ENCODE data around the gene C1orf226. TPM values are rescaled to one million over a fixed set of nuclear protein-coding genes. Genes with fewer than 3 reads are reported as not detected.

The C1orf226 gene
- total RNA-seq, 2 experiments from 2014 or later = not detected

DNA sequence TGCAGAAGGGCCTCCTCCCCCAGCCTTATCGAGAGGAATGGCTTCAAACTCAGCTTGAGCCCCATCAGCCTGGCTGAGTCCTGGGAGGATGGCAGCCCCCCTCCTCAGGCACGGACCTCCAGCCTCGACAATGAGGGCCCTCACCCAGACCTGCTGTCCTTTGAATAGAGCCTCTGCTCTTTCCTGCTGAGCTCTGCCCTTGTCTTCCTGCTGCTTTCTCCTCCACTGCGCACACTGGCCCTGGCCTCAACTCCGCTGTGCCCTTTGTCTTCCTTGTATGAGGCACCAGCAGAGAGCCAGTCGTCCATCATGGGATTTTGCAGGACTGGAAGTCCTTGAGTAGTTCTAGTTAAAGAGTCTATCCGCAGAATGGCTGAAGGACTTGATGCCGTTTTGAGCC, 2.0 kb downstream of the C1orf226 start:
- Mint-ChIP-seq H3K4me3 (no peak overlapping the region), H3K36me3 (no peaks in the 10 kb centered on the region), H3K4me1 (no peaks in the 10 kb centered on the region), H3K27ac (no peak overlapping the region), H3K27me3 (peaks cover 3% of the 10 kb centered on the region), H3K9me3 (ENCODE audit: low read depth) (no peaks in the 10 kb centered on the region)
- no peak for ATAC-seq
- CTCF ChIA-PET = no interaction called here
- DNase-seq = peak; percentile 28

DNA sequence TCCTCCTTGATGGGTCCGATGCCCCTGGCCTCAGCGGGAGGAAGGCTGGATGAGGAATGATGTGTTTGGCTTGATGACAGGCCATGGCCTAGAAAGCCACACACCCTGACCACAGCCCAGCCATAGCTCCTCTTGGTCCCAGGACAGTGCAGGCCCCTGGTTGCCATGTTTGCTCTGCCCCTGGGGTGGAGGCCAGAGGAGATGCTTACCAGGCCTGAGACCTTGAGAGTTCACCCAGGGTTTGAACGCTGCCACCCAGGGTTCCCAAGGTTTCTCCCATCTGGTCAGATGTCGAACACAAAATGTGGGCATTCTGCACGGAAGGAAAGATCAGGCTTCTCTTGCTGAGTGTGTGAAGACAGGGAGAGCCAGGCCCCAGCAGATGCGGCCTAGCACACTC, 2.6 kb downstream of the C1orf226 start:
- Mint-ChIP-seq H3K4me1 (no peaks in the 10 kb centered on the region), H3K9me3 (ENCODE audit: low read depth) (no peaks in the 10 kb centered on the region), H3K27me3 (peaks cover 9% of the 10 kb centered on the region), H3K4me3 (no peak overlapping the region), H3K27ac (no peak overlapping the region), H3K36me3 (no peaks in the 10 kb centered on the region)
- ATAC-seq (no peak), DNase-seq (peak; percentile 36)
- CTCF ChIA-PET = no interaction called here

DNA sequence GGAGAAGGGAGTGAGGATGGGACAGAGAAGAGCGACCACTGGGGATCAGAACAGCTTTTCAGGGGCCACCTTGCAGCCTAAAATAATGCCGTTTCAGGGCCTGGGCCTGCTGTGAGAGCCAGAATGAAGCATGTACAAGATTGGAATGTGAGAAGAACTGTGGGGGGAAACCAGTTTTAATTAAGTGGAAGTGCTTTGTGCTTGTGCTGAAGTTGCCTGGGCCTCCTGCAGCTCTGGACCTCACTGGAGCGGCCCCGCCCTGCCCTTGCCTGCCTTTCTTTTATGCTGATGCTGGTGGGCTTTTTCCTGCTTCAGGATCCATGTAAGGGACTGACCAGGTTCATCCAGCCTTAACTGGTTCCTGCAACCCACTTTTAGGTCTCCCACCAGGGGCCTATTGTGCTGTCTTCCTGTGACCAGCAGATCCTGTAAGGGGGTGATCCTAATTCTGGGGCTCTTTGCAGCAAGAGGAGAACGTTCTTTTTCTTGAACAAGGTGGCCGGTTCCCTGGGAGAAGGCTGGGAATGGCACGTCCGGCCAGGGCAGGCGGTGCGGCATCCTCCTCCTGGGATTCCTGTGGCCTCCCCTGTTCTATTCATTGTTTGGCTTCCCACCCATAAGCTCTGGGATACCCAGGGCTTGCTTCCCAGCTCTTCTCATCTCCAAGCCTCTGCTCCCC, 3.2 kb downstream of the C1orf226 start:
- Mint-ChIP-seq H3K36me3 (no peaks in the 10 kb centered on the region), H3K27me3 (peaks cover 15% of the 10 kb centered on the region), H3K27ac (no peak overlapping the region), H3K4me3 (no peak overlapping the region), H3K9me3 (ENCODE audit: low read depth) (no peaks in the 10 kb centered on the region), H3K4me1 (no peaks in the 10 kb centered on the region)
- DNase-seq (peak; percentile 4), ATAC-seq (no peak)
- CTCF ChIA-PET = no interaction called here

DNA sequence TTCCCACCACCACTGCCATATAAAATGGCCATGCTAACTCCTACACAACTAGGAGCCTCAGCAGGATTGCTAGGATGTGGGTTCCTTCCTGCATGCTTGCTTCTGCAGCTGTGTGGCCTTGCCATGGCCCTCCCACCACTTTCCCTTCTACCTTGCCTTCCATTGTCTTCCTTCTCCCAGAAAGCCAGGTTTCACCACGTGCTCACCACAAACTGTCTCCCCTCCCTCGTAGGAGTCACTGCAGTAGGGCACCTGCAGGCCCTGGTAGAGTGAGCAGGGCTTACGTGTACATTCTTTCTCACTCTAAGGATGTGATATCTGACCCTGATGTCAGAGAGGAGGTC, 3.7 kb downstream of the C1orf226 start:
- Mint-ChIP-seq H3K9me3 (ENCODE audit: low read depth) (no peaks in the 10 kb centered on the region), H3K4me1 (no peaks in the 10 kb centered on the region), H3K36me3 (no peaks in the 10 kb centered on the region), H3K4me3 (no peak overlapping the region), H3K27me3 (peaks cover 17% of the 10 kb centered on the region), H3K27ac (no peak overlapping the region)
- CTCF ChIA-PET = no interaction called here
- ATAC-seq = no peak
- DNase-seq = no peak

DNA sequence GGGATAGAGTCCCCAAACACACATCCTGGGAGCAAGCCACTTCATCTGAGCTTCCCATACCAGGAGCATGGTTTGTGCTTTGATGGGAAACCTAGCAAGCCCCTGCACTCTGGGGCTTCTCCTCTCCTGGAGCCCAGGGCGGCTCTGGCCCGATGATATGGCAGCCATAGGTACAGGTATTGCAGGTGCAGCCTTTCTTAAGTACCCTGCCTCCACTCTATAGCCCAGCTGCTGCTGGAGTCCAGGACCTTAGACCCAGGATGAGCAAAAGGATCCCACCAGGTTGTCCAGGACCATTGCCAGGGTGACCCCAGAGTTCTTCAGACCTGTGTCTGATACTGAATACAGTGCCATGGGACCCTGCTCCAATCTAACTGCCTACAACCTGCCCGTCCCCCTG, 4.2 kb downstream of the C1orf226 start:
- peak; percentile 28 for DNase-seq
- Mint-ChIP-seq H3K9me3 (ENCODE audit: low read depth) (no peaks in the 10 kb centered on the region), H3K27me3 (peaks cover 21% of the 10 kb centered on the region), H3K4me3 (no peak overlapping the region), H3K27ac (no peak overlapping the region), H3K4me1 (no peaks in the 10 kb centered on the region), H3K36me3 (no peaks in the 10 kb centered on the region)
- CTCF ChIA-PET = no interaction called here
- ATAC-seq = no peak

DNA sequence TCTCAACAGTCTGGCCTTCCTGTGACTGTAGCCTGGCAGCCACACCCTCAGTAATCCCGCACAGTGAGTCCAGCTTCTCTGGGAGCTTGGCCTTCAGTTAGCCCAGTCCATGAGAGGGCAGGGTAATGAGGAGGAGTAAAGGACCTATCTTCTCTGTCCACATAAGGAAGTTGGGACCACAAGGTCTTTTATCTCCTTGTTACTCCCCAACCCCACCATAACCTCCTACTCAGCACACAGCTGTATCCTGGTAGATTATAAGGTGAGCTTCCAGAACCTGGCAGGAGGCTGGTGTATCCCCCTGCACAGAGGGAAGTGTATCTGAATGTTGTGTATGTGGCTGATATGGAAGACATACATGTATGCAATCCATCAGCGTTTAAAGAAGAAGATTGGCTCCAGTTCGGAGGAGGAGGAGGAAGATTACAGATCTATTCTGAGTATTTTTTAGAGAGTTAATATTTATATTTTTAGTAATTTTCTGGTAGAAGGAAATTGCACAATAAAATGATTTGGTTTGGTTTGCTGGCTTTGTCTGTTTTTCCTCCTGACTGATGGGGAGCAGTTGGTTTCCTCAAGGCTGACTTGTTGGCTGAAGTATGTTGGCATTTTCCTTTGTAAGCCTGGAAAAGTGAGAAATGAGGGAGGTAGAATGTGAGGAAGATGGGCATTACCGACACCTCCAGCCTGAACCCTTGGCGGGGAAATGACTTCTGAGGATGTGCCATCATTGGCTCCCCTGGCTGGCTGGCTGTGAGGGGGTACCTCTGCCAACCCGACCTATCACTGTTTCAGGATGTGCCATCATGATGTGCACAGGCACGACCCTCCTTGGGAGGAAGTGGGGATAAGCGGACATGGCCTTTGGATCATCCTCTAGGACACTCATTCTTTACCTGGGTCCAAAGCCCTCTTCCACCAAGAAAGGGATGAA, 5.0 kb downstream of the C1orf226 start:
- Mint-ChIP-seq H3K27ac (no peak overlapping the region), H3K9me3 (ENCODE audit: low read depth) (no peaks in the 10 kb centered on the region), H3K4me3 (no peak overlapping the region), H3K36me3 (no peaks in the 10 kb centered on the region), H3K27me3 (peaks cover 17% of the 10 kb centered on the region), H3K4me1 (no peaks in the 10 kb centered on the region)
- CTCF ChIA-PET = no interaction called here
- ATAC-seq (no peak), DNase-seq (peak; percentile 37)

DNA sequence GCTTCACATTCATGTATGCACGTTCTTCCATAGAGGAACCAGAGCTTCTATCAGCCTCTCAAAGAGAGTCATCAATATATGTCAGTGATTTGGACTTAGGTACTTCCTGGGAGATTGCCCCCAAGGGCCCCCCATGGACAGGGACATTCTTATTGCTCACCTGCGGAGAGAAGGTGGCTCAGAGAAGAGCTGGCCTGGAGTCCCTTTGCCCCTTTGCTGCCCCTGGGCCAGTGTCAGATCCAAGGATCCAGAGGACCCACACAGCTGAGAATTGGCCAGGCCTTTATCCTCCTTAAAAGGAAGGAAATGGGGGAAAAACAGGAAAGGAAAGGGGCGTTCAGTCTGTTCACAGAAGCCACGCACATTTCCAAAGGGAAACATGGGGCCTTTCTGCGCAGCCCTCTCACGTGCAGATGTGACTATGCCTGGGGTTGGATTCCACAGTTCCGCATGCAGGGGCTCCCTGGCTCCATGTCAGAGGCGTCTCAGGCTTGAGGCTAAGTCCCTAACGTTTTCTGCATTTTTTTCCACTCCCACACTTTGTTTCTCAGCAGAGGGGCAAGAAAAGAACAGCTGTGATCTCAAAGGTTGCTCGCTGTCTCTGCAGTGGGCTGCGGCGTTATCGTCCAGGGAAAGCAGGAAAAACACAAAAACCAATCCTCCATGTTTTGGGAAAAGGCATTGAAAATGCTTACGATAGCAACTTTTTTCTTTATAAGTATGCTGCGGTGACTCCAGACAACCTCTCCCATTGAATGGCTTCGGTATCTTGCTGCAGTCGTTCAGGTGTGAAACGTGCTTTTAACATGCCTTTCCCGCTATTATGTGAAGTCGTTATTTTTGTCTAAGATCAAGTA, 5.9 kb downstream of the C1orf226 start:
- ATAC-seq = no peak
- CTCF ChIA-PET = no interaction called here

DNA sequence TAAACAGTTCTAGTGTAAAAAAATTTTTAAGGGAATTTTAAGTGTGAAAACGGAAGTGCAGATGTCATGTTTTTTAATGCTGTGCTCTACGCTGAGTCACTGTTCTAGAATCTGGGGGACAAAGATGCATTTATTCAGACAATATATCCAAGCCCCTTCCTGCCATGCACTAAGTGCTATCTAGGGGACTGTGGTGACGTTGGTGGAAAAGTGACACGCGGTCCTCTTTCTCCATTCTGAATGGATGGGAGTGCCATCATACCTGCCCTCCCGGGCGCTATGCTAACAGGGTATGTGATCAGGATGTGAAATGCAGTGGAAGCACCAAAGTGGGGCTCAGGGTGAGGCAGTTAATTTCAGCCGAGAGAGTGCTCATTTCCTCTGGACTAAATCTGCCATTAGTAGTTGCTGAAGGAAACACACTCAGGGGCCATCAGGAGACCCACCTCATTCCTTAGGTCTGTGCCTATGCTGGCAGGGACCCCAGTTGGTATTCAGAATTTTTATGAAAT, 6.6 kb downstream of the C1orf226 start:
- ATAC-seq (no peak), DNase-seq (peak; percentile 12)
- CTCF ChIA-PET = no interaction called here
- Mint-ChIP-seq H3K4me3 (no peak overlapping the region), H3K9me3 (ENCODE audit: low read depth) (no peaks in the 10 kb centered on the region), H3K36me3 (no peaks in the 10 kb centered on the region), H3K27me3 (peaks cover 22% of the 10 kb centered on the region), H3K27ac (no peak overlapping the region), H3K4me1 (no peaks in the 10 kb centered on the region)

More for the DNA sequence above, 5.9 kb downstream of the C1orf226 start:
- no peaks in the 10 kb centered on the region for H3K4me1 Mint-ChIP-seq
- no peak overlapping the region for H3K4me3 Mint-ChIP-seq
- no peaks in the 10 kb centered on the region for H3K36me3 Mint-ChIP-seq
- no peak overlapping the region for H3K27ac Mint-ChIP-seq
- peak; percentile 29 for DNase-seq
- H3K9me3 Mint-ChIP-seq (ENCODE audit: low read depth) = no peaks in the 10 kb centered on the region
- peaks cover 21% of the 10 kb centered on the region for H3K27me3 Mint-ChIP-seq

DNA sequence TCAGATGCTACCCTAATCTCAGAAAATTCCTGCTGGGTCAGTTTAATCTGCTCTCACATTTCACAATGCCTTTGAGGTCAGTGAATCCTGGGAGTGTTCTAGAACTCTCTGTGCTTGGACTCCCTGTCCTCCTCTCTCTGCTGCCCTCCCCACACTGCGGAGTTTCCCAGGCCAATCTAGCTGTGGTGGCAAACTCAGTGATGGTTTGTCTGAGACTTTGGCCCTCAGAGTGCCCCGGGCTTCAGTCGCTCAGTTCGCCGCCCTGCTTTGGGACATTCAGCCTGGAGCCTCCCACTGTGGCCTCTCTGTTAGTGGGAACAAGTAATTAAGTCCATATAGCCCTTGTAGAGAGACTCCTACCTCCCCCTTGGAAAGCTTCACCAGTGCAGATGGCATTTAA, 7.1 kb downstream of the C1orf226 start:
- Mint-ChIP-seq H3K4me1 (no peaks in the 10 kb centered on the region), H3K27me3 (peaks cover 24% of the 10 kb centered on the region), H3K4me3 (no peak overlapping the region), H3K9me3 (ENCODE audit: low read depth) (no peaks in the 10 kb centered on the region), H3K36me3 (no peaks in the 10 kb centered on the region), H3K27ac (no peak overlapping the region)
- DNase-seq (no peak), ATAC-seq (no peak)
- CTCF ChIA-PET = interaction anchor here (1.4 kb wide), 1 partner anchor 333 kb away, joined by 4 read pairs; no protein-coding TSS in a partner anchor

DNA sequence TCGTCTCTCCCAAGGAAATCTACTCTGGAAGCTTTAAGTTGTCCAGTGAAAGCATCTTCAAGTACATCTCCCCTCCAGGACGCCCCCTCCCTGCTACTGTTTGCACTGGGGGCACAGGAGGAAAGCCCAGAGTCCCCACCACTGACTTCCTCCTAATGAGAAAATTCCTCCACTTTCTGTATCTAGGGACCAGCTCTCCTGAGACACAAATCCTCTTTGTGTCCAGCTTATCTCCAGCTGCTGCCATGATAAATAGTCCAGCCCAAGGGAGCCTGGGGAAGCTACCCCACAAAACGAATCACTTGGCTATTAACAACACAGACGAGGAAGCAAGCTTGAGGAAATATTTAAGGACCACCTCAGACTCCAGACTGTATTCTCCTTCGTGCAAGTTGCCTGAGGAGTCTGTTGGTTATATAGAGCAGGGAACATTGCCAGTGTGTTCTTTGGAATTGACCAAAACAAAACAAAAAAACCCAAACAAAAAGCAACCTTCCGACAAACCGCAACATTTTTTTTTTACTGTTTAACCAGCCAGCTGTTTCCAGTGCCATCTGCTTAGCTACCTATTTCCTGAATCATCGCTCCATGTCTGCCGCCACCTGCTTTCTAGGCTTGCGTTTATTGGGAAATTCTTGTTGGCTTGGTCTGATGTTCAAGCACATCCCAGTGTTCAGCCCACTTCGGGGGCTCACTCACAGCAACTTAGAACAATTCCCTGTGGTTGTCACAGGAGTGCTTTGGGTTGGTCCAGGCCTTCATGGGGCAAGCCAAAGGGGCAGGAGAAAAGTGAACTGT, 7.7 kb downstream of the C1orf226 start:
- no peaks in the 10 kb centered on the region for H3K4me1 Mint-ChIP-seq
- CTCF ChIA-PET = interaction anchor here (1.4 kb wide), 1 partner anchor 333 kb away, joined by 4 read pairs; no protein-coding TSS in a partner anchor

DNA sequence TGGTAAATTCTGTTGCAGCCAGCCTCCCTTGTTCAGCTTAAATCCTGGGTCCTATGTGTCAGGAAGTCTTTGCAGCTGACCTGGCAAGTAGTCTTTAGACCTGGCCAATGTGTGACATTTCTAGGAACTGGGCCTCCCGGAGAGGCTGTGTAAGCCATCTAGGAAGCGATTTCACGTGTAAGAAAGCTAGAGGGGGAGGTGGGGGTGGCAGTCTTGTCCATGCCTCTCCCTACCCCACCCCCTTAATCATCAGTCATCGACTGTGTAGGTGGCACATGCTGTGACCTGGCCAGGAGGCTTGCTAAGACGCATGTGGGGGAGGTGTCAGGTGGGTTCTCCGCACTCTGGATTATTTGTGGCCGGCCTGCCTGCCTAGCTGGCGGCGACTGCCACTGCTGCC, 8.4 kb downstream of the C1orf226 start:
- ATAC-seq (no peak), DNase-seq (no peak)
- Mint-ChIP-seq H3K27me3 (peaks cover 24% of the 10 kb centered on the region), H3K4me3 (no peak overlapping the region), H3K27ac (no peak overlapping the region), H3K4me1 (no peaks in the 10 kb centered on the region), H3K36me3 (no peaks in the 10 kb centered on the region), H3K9me3 (ENCODE audit: low read depth) (no peaks in the 10 kb centered on the region)
- CTCF ChIA-PET = interaction anchor here (1.4 kb wide), 1 partner anchor 334 kb away, joined by 4 read pairs; no protein-coding TSS in a partner anchor

More for the DNA sequence above, 7.7 kb downstream of the C1orf226 start:
- H3K27me3 Mint-ChIP-seq = peaks cover 24% of the 10 kb centered on the region
- H3K4me3 Mint-ChIP-seq = no peak overlapping the region
- H3K27ac Mint-ChIP-seq = no peak overlapping the region
- H3K9me3 Mint-ChIP-seq (ENCODE audit: low read depth) = no peaks in the 10 kb centered on the region
- no peaks in the 10 kb centered on the region for H3K36me3 Mint-ChIP-seq
- no peak for ATAC-seq
- no peak for DNase-seq

DNA sequence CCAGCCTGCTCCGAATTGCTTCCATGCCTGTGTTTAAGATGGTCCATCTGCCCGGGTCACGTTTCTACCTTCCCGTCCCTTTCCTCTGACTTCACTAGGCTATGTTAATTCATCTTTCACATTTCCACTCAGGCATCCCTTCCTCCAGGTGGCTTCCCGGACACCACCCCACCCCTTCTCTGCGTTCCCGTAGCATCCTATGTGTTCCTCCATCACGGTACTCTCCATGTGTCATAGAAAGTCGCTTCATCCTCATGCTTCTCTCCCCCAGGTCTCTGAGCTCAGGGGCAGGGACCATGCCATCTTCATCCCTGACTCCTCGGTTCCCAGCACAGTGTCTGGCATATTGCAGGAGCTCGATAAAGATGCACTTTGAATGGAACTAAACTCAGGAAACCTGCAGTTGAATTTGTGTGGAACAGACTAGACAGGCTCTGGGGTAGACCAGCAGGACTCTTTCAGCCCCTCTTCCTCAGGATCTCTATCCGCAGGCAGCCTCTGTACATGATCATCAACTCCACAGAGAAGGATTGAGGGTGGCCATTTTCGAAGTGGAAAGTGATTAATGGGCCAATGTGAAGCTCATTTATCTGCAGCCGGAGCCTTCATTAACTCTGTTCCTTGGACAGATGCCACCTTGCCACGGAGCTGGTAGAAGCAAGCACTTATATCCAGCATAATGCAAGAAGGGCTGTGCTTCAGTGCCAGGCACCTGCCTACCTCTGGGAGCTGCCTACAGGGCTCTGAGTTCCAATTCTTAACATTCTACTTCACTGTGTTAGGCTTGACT, 9.1 kb downstream of the C1orf226 start:
- Mint-ChIP-seq H3K4me1 (no peaks in the 10 kb centered on the region), H3K36me3 (no peaks in the 10 kb centered on the region), H3K4me3 (no peak overlapping the region), H3K27ac (no peak overlapping the region), H3K9me3 (ENCODE audit: low read depth) (no peaks in the 10 kb centered on the region), H3K27me3 (peaks cover 24% of the 10 kb centered on the region)
- ATAC-seq (no peak), DNase-seq (no peak)
- CTCF ChIA-PET = interaction anchor here (1.1 kb wide), 1 partner anchor 352 kb away, joined by 3 read pairs; no protein-coding TSS in a partner anchor

Measured in activated CD8-positive, alpha-beta memory T cell treated with anti-CD3 and anti-CD28 coated beads, Interleukin-2, amount 10 ng/mL, durations not matched to agents 7 days and 5 days (primary cell).